Measurements from ENCODE around the gene DSC3.

The DSC3 gene

GRCh38 chr18:31061945-31062344 lies 19.4 kb upstream of the DSC3 start:
- TF ChIP-seq FOXP2 (optimal IDR thresholded peaks at IDR 0.05; ENCODE audit: borderline replicate concordance, extremely low read depth, extremely low read length, insufficient read depth) (no peak), SIN3A (IDR thresholded peaks at IDR 0.05; ENCODE audit: borderline replicate concordance, insufficient read depth, low read length) (no peak), POLR2AphosphoS5 (IDR thresholded peaks at IDR 0.05; ENCODE audit: low read depth, low read length) (no peak), TAF1 (IDR thresholded peaks at IDR 0.05; ENCODE audit: borderline replicate concordance, insufficient read depth, low read length) (no peak), REST (IDR thresholded peaks at IDR 0.05; ENCODE audit: insufficient read depth in 1 of 2, low read depth in 2 of 2, low read length in 2 of 2) (no peak)

DNA sequence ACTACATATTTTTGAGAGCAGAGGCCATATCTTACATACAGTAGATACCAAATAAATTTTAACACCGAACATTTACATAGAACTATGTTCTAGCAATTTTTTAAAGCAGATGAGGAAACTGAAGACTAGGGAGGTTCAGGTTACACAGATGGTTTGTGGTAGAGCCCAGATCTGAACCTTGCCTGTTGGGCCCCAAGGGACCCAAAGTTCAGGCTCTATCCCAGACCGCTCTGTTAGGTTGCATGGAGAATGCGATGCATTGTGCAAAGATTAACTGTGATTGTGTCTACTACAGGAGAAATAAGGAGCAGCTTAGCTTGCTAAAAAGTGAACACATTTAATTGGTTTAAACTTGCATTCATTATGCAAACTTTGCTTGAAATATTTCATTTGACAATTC lies 16.4 kb upstream of the DSC3 start:
- TF ChIP-seq REST (IDR thresholded peaks at IDR 0.05; ENCODE audit: insufficient read depth in 1 of 2, low read depth in 2 of 2, low read length in 2 of 2) (no peak), TAF1 (IDR thresholded peaks at IDR 0.05; ENCODE audit: borderline replicate concordance, insufficient read depth, low read length) (no peak), FOXP2 (optimal IDR thresholded peaks at IDR 0.05; ENCODE audit: borderline replicate concordance, extremely low read depth, extremely low read length, insufficient read depth) (no peak), SIN3A (IDR thresholded peaks at IDR 0.05; ENCODE audit: borderline replicate concordance, insufficient read depth, low read length) (no peak), POLR2AphosphoS5 (IDR thresholded peaks at IDR 0.05; ENCODE audit: low read depth, low read length) (no peak)

GRCh38 chr18:31057917-31058316 lies 15.4 kb upstream of the DSC3 start:
- TF ChIP-seq POLR2AphosphoS5 (IDR thresholded peaks at IDR 0.05; ENCODE audit: low read depth, low read length) (no peak), SIN3A (IDR thresholded peaks at IDR 0.05; ENCODE audit: borderline replicate concordance, insufficient read depth, low read length) (no peak), REST (IDR thresholded peaks at IDR 0.05; ENCODE audit: insufficient read depth in 1 of 2, low read depth in 2 of 2, low read length in 2 of 2) (no peak), TAF1 (IDR thresholded peaks at IDR 0.05; ENCODE audit: borderline replicate concordance, insufficient read depth, low read length) (no peak), FOXP2 (optimal IDR thresholded peaks at IDR 0.05; ENCODE audit: borderline replicate concordance, extremely low read depth, extremely low read length, insufficient read depth) (no peak)

DNA sequence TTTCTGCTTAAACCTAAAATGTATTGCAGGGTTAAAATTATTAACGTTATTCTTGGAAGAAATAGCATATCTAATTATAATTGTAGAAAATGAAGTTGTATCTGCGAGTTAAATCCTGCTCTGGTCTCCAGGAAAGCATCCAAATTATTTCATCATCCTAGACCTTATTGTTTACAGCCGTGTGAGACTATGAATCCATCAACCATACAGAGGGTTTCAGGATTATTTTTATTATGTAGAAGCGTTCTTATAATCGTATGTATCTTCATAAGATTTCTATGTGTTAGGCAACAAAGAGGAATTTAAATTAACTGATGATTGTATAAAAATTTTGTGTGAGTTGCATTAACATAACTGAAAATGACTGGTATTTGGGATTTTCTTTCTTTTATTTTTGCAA lies 14.5 kb upstream of the DSC3 start:
- TF ChIP-seq REST (IDR thresholded peaks at IDR 0.05; ENCODE audit: insufficient read depth in 1 of 2, low read depth in 2 of 2, low read length in 2 of 2) (no peak), SIN3A (IDR thresholded peaks at IDR 0.05; ENCODE audit: borderline replicate concordance, insufficient read depth, low read length) (no peak)

- TF ChIP-seq SIN3A (IDR thresholded peaks at IDR 0.05; ENCODE audit: borderline replicate concordance, insufficient read depth, low read length) (no peak), POLR2AphosphoS5 (IDR thresholded peaks at IDR 0.05; ENCODE audit: low read depth, low read length) (no peak), FOXP2 (optimal IDR thresholded peaks at IDR 0.05; ENCODE audit: borderline replicate concordance, extremely low read depth, extremely low read length, insufficient read depth) (no peak), REST (IDR thresholded peaks at IDR 0.05; ENCODE audit: insufficient read depth in 1 of 2, low read depth in 2 of 2, low read length in 2 of 2) (no peak), TAF1 (IDR thresholded peaks at IDR 0.05; ENCODE audit: borderline replicate concordance, insufficient read depth, low read length) (no peak)
Observed at GRCh38 chr18:31056296-31056695, 13.8 kb upstream of the DSC3 start.

Data from PFSK-1 (cell line).